Colonic mucosa (tissue), 4 donors: ENCODE measurements around the gene ADAMTS2. TPM values are rescaled to one million over a fixed set of nuclear protein-coding genes. Genes with fewer than 3 reads are reported as not detected.

Source experiments
- DNase-seq: peaks from one replicate; pipeline ENCODE4 v3.0.0-alpha.2; 2020
- H3K27ac ChIP-seq: fragments of 200-600 bp; one replicate; pipeline ENCODE4 v1.8.0; 2021
- H3K27me3 ChIP-seq: fragments of 200-600 bp; one replicate; pipeline ENCODE4 v1.8.0; 2021
- H3K36me3 ChIP-seq: fragments of 200-600 bp; one replicate; pipeline ENCODE4 v1.8.0; 2021
- H3K4me1 ChIP-seq: fragments of 200-600 bp; one replicate; pipeline ENCODE4 v1.8.0; 2021; ENCODE audit warnings: mild to moderate bottlenecking
- H3K4me3 ChIP-seq: fragments of 200-600 bp; one replicate; pipeline ENCODE4 v1.8.0; 2021
- H3K9ac ChIP-seq, 2 donors: one replicate each; pipeline ENCODE4 v1.7.0; 2013; ENCODE audit warnings: control low read depth in 2 of 2, low read depth in 2 of 2, low read length in 2 of 2
- H3K9me3 ChIP-seq: fragments of 200-600 bp; one replicate; pipeline ENCODE4 v1.8.0; 2021
- intact Hi-C: fragments of 100-400 bp; cut with DNase I; formaldehyde crosslinking; loops from one replicate; pipeline ENCODE4 v1.14.1; 2022
- total RNA-seq, 2 donors: library from RNA; stranded (reverse); fragmentation: NEBNext Ultra II Directional in 1 of 2; extraction: Animal tissue kit (Norgen Biotek cat#: 25700) in 1 of 2; gene quantifications; one replicate each; pipeline ENCODE4 v1.2.1, GENCODE V29; 2021
- TF ChIP-seq, protein P1 (sequence below): fragments of 200-600 bp; IDR thresholded peaks from one replicate; pipeline ENCODE4 v1.8.0; 2022; ENCODE audit warnings: antibody characterized with exemption, mild to moderate bottlenecking
- donor health status: healthy.
- donor health status: DM: no; HTN: no; CAD: no.
- donor health status: DM: no; HTN: no; CAD: no.

Gene ADAMTS2
- total RNA-seq, 2 donors from 2014 or later: 2.9 to 4.0 TPM

DNA sequence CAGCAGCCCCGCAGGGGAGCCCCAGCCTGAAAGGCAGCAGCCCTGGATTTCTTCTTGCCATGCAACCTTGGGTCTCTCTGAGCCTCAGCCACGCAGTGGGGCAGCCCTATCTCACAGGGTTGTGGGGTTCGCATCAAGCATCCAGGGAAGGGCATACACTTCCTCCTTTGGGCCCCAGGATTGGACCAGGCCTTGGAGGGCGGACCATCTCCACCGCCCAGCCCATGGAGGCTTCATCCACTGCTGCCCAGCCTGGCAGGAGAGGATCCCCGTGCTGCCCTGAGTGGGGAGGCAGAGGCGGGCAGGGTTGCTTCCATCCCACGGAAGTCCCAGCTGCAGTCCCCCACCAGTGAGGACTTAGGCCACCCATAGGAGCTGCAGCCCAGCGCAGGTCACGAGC lies 5.3 kb downstream of the ADAMTS2 start:
- Histone ChIP-seq H3K27ac (no peak overlapping the region), H3K9me3 (no peaks in the 10 kb centered on the region), H3K36me3 (no peaks in the 10 kb centered on the region), H3K4me1 (no peaks in the 10 kb centered on the region), H3K4me3 (no peak overlapping the region), H3K9ac (no peak overlapping the region), H3K27me3 (peaks cover 14% of the 10 kb centered on the region)
- TF ChIP-seq, protein P1, sequence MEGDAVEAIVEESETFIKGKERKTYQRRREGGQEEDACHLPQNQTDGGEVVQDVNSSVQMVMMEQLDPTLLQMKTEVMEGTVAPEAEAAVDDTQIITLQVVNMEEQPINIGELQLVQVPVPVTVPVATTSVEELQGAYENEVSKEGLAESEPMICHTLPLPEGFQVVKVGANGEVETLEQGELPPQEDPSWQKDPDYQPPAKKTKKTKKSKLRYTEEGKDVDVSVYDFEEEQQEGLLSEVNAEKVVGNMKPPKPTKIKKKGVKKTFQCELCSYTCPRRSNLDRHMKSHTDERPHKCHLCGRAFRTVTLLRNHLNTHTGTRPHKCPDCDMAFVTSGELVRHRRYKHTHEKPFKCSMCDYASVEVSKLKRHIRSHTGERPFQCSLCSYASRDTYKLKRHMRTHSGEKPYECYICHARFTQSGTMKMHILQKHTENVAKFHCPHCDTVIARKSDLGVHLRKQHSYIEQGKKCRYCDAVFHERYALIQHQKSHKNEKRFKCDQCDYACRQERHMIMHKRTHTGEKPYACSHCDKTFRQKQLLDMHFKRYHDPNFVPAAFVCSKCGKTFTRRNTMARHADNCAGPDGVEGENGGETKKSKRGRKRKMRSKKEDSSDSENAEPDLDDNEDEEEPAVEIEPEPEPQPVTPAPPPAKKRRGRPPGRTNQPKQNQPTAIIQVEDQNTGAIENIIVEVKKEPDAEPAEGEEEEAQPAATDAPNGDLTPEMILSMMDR: no peak
- intact Hi-C loops: loop anchor here (10.0 kb wide), 1 partner anchor 175 kb away; no protein-coding TSS in a partner anchor
- DNase-seq: no peak

DNA sequence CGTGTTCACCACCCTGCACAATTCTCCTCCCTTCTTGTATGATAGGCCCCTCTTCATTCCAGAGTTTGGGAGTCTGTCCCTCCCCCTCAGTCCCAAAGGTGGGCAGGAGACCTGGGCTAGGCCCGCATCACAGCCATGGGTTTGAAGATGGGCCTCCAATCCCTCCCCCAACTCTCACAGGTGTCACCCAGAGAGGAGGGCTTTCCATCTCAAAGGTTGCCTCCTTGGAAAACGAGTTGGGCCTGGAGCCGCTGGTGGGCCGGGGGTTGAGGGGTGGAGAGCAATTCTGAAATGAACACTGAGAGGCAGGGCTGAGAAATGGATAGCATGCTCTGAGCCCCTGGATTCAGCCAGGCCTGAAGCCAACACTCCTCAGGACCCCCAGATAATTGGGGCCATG lies 6.2 kb downstream of the ADAMTS2 start:
- Histone ChIP-seq H3K4me1 (no peaks in the 10 kb centered on the region), H3K27me3 (peaks cover 6% of the 10 kb centered on the region), H3K4me3 (no peak overlapping the region), H3K9me3 (no peaks in the 10 kb centered on the region), H3K36me3 (no peaks in the 10 kb centered on the region), H3K27ac (no peak overlapping the region), H3K9ac (no peak overlapping the region)
- TF ChIP-seq, protein P1: no peak
- no peak for DNase-seq
- intact Hi-C loops: no loop called here

DNA sequence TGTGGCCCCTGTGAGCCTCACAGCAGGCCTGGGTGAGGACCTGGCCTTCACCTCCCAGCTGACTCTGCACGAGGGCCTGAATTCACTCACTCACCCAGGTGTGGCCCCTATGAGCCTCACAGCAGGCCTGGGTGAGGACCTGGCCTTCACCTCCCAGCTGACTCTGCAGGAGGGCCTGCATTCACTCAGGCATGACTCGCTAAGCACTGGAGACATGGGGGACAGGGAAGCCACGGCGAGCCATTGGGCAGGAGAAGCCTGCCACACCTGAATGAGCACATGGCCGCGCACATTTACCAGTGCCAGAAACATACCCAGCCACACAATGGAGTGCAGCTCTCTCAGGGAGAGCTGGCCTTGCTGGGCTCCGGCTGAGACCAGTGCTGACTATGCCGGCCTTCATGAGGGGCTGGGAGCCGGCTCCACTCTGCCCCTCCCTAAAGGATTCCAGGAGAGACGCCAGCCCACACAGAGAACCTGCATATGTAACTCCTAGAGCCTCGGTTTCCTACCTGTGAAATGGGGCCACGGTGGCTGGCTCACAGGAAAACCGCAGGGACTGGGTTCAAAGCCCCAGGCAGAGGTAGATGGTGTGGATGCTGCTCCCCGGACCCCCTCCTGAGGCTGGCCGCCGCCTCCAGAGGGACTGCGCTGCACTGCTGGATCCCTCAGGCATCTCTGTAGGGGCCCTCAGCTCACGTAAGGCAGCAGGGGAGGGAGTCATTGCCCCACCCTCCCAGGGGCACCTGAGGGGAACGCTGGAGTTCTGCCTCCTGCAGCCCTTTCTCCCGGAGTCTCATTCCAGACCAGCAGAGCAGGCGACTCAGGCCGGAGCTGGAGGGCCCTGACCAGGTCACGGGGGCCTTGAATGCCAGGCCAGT lies 7.2 kb downstream of the ADAMTS2 start:
- no peak for DNase-seq
- no peak overlapping the region for H3K27ac ChIP-seq
- no peaks in the 10 kb centered on the region for H3K27me3 ChIP-seq
- no peaks in the 10 kb centered on the region for H3K4me1 ChIP-seq
- intact Hi-C loops: no loop called here
- TF ChIP-seq, protein P1: no peak
- H3K4me3 ChIP-seq: no peak overlapping the region
- H3K36me3 ChIP-seq: no peaks in the 10 kb centered on the region
- H3K9me3 ChIP-seq: no peaks in the 10 kb centered on the region
- H3K9ac ChIP-seq: no peak overlapping the region

DNA sequence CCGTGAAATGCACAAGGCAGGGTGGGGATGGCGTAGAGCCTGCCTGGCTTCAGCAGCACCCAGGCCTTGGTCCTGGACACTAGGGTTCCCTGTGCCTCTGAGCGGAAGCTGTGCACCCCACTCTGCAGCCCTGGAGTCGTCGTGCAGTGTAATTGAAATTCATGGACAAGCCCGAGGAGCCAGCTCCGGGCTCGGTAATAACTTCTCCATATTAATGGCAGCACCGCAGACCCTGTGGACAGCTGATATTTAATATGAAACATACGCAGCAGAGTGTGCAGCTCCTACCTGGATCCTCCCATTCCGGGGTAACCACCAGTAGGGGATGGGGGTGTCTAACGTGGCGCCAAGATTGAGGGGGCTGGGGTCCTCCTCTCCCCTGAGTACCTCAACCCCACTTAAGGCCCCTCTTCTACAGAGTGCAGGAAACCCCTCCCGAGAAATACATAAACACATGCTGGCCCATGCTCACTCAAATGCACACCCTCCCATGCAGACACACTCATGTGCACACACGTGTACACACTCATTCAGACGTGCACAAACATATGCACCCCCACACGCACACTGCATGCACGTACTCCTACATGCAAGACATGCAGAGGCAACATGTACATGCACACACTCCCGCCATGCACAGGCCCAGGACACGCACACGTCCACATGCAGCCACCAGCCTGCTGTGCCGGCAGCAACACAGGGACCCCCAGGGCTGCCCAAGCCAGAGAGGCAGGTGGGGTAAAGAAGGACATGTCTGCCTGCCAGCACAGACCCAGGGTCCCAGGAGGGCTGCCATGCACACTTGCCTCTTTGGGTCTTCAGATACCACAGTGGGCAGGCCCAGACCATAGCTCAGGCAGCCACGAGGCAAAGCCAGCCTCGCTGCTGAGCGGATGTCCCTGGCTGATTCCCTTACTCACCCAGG lies 8.1 kb downstream of the ADAMTS2 start:
- TF ChIP-seq, protein P1: no peak
- Histone ChIP-seq H3K4me3 (no peak overlapping the region), H3K27me3 (no peaks in the 10 kb centered on the region), H3K27ac (no peak overlapping the region), H3K36me3 (no peaks in the 10 kb centered on the region), H3K9ac (no peak overlapping the region), H3K4me1 (no peaks in the 10 kb centered on the region), H3K9me3 (no peaks in the 10 kb centered on the region)
- intact Hi-C loops: no loop called here
- no peak for DNase-seq

DNA sequence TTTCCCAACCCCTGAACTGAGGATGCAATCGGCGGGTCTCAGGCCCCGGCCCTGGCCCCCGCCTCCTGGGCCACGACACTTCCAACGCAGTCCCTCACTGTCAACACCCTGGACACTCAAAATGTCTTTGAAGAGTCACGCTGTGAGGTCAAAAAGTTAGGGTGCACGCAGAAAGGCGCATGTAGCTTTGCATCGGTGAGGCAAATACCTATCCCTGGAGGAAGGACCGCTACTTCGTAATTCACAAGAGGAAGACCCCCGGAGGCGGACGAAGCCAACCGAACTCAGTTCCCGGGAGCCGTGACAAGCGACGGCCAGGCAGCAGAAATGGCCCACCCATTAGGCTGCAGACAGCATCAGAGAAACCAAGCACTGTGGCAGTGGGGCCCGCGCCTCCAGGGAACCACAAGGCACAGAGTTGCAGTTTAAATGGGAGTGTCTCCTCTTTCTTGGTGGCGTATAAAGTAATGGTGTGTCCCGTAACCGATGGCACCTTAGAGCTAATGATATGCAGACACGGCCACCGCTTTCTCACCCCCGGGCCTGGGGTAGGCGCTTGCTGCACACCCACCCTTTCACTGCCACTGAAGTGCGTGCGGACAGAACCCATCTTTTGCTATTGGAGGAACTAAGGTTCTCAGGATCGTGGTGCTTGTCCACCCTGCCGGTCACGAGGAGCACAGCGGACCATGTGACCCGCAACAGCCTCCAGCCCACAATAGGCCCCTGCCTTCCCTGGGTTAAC lies 9.0 kb downstream of the ADAMTS2 start:
- H3K9ac ChIP-seq: no peak overlapping the region
- no peak overlapping the region for H3K27ac ChIP-seq
- H3K4me3 ChIP-seq: no peak overlapping the region
- TF ChIP-seq, protein P1: no peak
- intact Hi-C loops: no loop called here
- no peaks in the 10 kb centered on the region for H3K27me3 ChIP-seq
- no peaks in the 10 kb centered on the region for H3K9me3 ChIP-seq
- H3K4me1 ChIP-seq: no peaks in the 10 kb centered on the region
- H3K36me3 ChIP-seq: no peaks in the 10 kb centered on the region
- DNase-seq: no peak
